Brain microvascular endothelial cell (primary cell): ENCODE measurements around the gene CAV2.
A peak's percentile ranks its signal among the peaks of the same experiment; 100 is the strongest.

Experiments
- DNase-seq: peaks from one replicate; pipeline ENCODE4 v3.0.0-alpha.2; 2020
- H3K27ac ChIP-seq: fragments of 250-450 bp; sonication (Bioruptor Pico); 2 replicates; pipeline ENCODE4 v1.5.1; 2020; ENCODE audit warnings: mild to moderate bottlenecking, moderate library complexity
- H3K27me3 ChIP-seq: fragments of 250-450 bp; sonication (Bioruptor Pico); replicated peaks from 2 replicates; pipeline ENCODE4 v1.5.1; 2020; ENCODE audit warnings: mild to moderate bottlenecking
- H3K36me3 ChIP-seq: fragments of 250-450 bp; sonication (Bioruptor Pico); replicated peaks from 2 replicates; pipeline ENCODE4 v1.5.1; 2020; ENCODE audit warnings: mild to moderate bottlenecking
- H3K4me3 ChIP-seq: 2 replicates; pipeline ENCODE4 v1.5.1; 2011; ENCODE audit warnings: low read depth, mild to moderate bottlenecking, control low read depth, low read length, moderate library complexity
- in situ Hi-C: cut with HindIII; loops from 2 replicates; pipeline ENCODE4 v1.10.0; 2017; ENCODE audit warnings: low sequenced_read_pairs, low pct_ligation_motif_present
- TF ChIP-seq, protein P1 (sequence below): IDR thresholded peaks from 2 replicates; pipeline ENCODE4 v1.5.1; 2011; ENCODE audit warnings: low read depth, mild to moderate bottlenecking, moderate library complexity, low read length, control low read depth, inconsistent platforms; ENCODE audit errors: missing control alignments

The CAV2 gene

GRCh38 chr7:116530107-116530820, 30.7 kb downstream of the CAV2 start:
- TF ChIP-seq, protein P1, sequence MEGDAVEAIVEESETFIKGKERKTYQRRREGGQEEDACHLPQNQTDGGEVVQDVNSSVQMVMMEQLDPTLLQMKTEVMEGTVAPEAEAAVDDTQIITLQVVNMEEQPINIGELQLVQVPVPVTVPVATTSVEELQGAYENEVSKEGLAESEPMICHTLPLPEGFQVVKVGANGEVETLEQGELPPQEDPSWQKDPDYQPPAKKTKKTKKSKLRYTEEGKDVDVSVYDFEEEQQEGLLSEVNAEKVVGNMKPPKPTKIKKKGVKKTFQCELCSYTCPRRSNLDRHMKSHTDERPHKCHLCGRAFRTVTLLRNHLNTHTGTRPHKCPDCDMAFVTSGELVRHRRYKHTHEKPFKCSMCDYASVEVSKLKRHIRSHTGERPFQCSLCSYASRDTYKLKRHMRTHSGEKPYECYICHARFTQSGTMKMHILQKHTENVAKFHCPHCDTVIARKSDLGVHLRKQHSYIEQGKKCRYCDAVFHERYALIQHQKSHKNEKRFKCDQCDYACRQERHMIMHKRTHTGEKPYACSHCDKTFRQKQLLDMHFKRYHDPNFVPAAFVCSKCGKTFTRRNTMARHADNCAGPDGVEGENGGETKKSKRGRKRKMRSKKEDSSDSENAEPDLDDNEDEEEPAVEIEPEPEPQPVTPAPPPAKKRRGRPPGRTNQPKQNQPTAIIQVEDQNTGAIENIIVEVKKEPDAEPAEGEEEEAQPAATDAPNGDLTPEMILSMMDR, result no peak
- peak overlapping the region; percentile 4 for H3K4me3 ChIP-seq
- no peaks in the 10 kb centered on the region for H3K27me3 ChIP-seq
- peaks cover 43% of the 10 kb centered on the region for H3K36me3 ChIP-seq
- no peak for DNase-seq
- H3K27ac ChIP-seq, result no peak overlapping the region
- in situ Hi-C loops, result no loop called here

DNA sequence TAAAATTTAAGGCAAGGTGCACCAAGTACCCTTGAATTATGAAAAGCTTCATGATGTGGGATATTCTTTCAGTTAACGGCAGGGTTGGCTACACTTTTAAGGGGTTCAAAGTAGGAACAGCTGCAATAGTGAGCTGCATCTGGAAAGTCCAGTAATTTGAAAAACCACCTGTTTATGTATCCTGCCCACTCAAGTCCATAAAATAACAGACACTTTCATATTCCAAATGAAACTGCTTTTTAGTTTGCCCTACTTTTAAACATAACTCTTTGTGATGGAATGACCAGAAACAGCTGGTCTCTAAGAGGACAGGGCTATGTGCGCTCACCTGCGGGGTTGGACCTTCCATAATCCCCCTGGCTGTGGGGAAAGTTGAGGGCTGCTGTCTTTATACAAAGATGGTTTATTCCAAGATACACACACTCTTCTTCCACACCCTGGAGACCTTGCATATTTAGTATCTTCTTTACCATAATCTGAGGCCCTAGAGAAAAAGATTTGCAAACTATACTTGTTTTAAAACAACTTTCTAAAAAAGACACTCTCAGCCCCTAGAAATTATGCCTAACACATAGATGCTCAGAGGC, 32.7 kb downstream of the CAV2 start:
- no peak for DNase-seq
- Histone ChIP-seq H3K4me3 (no peak overlapping the region), H3K27me3 (no peaks in the 10 kb centered on the region), H3K27ac (no peak overlapping the region), H3K36me3 (peaks cover 53% of the 10 kb centered on the region)
- in situ Hi-C loops, result no loop called here
- TF ChIP-seq, protein P1, result no peak

- TF ChIP-seq, protein P1, result no peak
- Histone ChIP-seq H3K36me3 (peaks cover 69% of the 10 kb centered on the region), H3K4me3 (no peak overlapping the region), H3K27ac (no peak overlapping the region), H3K27me3 (no peaks in the 10 kb centered on the region)
- in situ Hi-C loops, result no loop called here
- DNase-seq, result no peak
Measured at GRCh38 chr7:116534790-116535189, 35.3 kb downstream of the CAV2 start.

GRCh38 chr7:116535416-116535815, 35.9 kb downstream of the CAV2 start:
- DNase-seq, result no peak
- H3K36me3 ChIP-seq, result peaks cover 66% of the 10 kb centered on the region
- H3K4me3 ChIP-seq, result no peak overlapping the region
- in situ Hi-C loops, result no loop called here
- no peak overlapping the region for H3K27ac ChIP-seq
- TF ChIP-seq, protein P1, result no peak
- H3K27me3 ChIP-seq, result no peaks in the 10 kb centered on the region

DNA sequence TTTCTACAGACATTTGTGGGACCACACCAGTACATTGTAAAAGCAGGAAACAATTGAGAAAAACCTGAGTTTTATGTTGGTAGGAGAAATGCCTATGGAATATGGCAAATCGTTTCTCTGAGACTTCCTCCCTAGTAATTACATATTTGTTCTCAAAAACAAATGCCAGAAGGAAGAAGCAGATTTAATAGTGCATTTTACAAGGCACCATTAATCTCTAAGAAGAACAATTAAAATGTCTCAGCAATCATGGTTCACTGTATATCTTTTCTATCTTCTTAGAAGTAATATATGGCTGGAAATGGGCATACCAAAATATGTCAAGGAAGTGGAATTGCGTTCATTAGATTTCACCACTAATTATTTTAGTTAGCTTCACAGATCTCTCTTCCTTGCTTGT, 38.6 kb downstream of the CAV2 start:
- Histone ChIP-seq H3K27me3 (no peaks in the 10 kb centered on the region), H3K36me3 (peaks cover 51% of the 10 kb centered on the region), H3K4me3 (no peak overlapping the region), H3K27ac (no peak overlapping the region)
- in situ Hi-C loops, result no loop called here
- TF ChIP-seq, protein P1, result no peak
- DNase-seq, result no peak
